MCF 10A (cell line): ENCODE measurements around the gene PPP2R2C. TPM values are rescaled to one million over a fixed set of nuclear protein-coding genes. Genes with fewer than 3 reads are reported as not detected.

Experiments
- BruUV-seq: library from RNA; stranded (reverse); fragments of 400-500 nt; replicated peaks from 2 replicates; lab custom pipeline; 2021; lab: Mats Ljungman, UMichigan
- CTCF ChIA-PET: fragments of 300-600 bp; sonication (Branson Sonifier 250); formaldehyde crosslinking; extraction: SDS; loops from one replicate; lab custom pipeline; 2021; ENCODE audit warnings: antibody characterized with exemption, inconsistent platforms; lab: Yijun Ruan, JAX
- POLR2A ChIA-PET: fragments of 300-600, 350-650 bp; sonication (Branson Sonifier 250); formaldehyde crosslinking; extraction: SDS; loops from one replicate; lab custom pipeline; 2020; ENCODE audit warnings: antibody characterized with exemption, inconsistent platforms; lab: Yijun Ruan, JAX
- DNase-seq: peaks from one replicate; pipeline ENCODE4 v3.0.0-alpha.2; 2018; ENCODE audit not compliant: unreplicated experiment
- H3K27ac Mint-ChIP-seq: one replicate; pipeline ENCODE4 v1.8.0; 2022; ENCODE audit warnings: mild to moderate bottlenecking, low read depth, mixed read lengths; ENCODE audit not compliant: unreplicated experiment
- H3K27me3 Mint-ChIP-seq: one replicate; pipeline ENCODE4 v1.8.0; 2022; ENCODE audit warnings: mixed read lengths; ENCODE audit not compliant: insufficient read depth, unreplicated experiment
- H3K36me3 Mint-ChIP-seq: one replicate; pipeline ENCODE4 v1.8.0; 2022; ENCODE audit warnings: mild to moderate bottlenecking, moderate library complexity, mixed read lengths; ENCODE audit not compliant: insufficient read depth, unreplicated experiment
- H3K4me1 Mint-ChIP-seq: one replicate; pipeline ENCODE4 v1.8.0; 2022; ENCODE audit warnings: mixed read lengths; ENCODE audit not compliant: insufficient read depth, unreplicated experiment
- H3K4me3 Mint-ChIP-seq: one replicate; pipeline ENCODE4 v1.8.0; 2022; ENCODE audit warnings: mild to moderate bottlenecking, moderate library complexity, mixed read lengths; ENCODE audit not compliant: unreplicated experiment
- H3K9me3 Mint-ChIP-seq: one replicate; pipeline ENCODE4 v1.8.0; 2022; ENCODE audit warnings: mixed read lengths; ENCODE audit not compliant: unreplicated experiment
- CTCF ChIP-seq: fragments of 200-600 bp; IDR thresholded peaks from one replicate; pipeline ENCODE4 v1.8.0; 2022; ENCODE audit warnings: antibody characterized with exemption, mild to moderate bottlenecking; ENCODE audit not compliant: unreplicated experiment
- intact Hi-C: fragments of 100-400 bp; cut with micrococcal nuclease; formaldehyde crosslinking; loops from 2 replicates; pipeline ENCODE4 v1.14.1; 2022
- total RNA-seq: library from RNA; stranded (reverse); gene quantifications from 2 replicates; pipeline ENCODE4 v1.2.3, GENCODE V29; 2022

PPP2R2C gene
- total RNA-seq, 1 experiment from 2014 or later: 3.6 TPM

- H3K27me3 Mint-ChIP-seq: no peaks in the 10 kb centered on the region
- ChIA-PET CTCF (no interaction called here), POLR2A (no interaction called here)
- no peaks in the 10 kb centered on the region for H3K4me1 Mint-ChIP-seq
- H3K36me3 Mint-ChIP-seq: peaks cover 6% of the 10 kb centered on the region
- no peak overlapping the region for H3K27ac Mint-ChIP-seq
- TF ChIP-seq CTCF: no peak
- H3K4me3 Mint-ChIP-seq: no peak overlapping the region
- no peak for DNase-seq
- BruUV-seq: no TSS peak
- intact Hi-C loops: no loop called here
- H3K9me3 Mint-ChIP-seq: no peaks in the 10 kb centered on the region
Measured at GRCh38 chr4:6403400-6403685, 69.1 kb downstream of the PPP2R2C start.

- H3K27ac Mint-ChIP-seq: no peak overlapping the region
- no peaks in the 10 kb centered on the region for H3K4me1 Mint-ChIP-seq
- H3K4me3 Mint-ChIP-seq: no peak overlapping the region
- intact Hi-C loops: no loop called here
- TF ChIP-seq CTCF: no peak
- no peaks in the 10 kb centered on the region for H3K9me3 Mint-ChIP-seq
- BruUV-seq: no TSS peak
- CTCF ChIA-PET: no interaction called here
- H3K36me3 Mint-ChIP-seq: peaks cover 6% of the 10 kb centered on the region
- H3K27me3 Mint-ChIP-seq: no peaks in the 10 kb centered on the region
- POLR2A ChIA-PET: interaction anchor here (0.6 kb wide), 1 partner anchor 328 kb away, joined by 4 read pairs; no protein-coding TSS in a partner anchor
- no peak for DNase-seq
Measured at GRCh38 chr4:6402566-6403399, 69.6 kb downstream of the PPP2R2C start.

- no peak for TF ChIP-seq CTCF
- Mint-ChIP-seq H3K4me1 (no peaks in the 10 kb centered on the region), H3K27ac (no peak overlapping the region), H3K4me3 (no peak overlapping the region), H3K36me3 (peaks cover 4% of the 10 kb centered on the region), H3K27me3 (no peaks in the 10 kb centered on the region), H3K9me3 (no peaks in the 10 kb centered on the region)
- no peak for DNase-seq
- BruUV-seq: no TSS peak
- POLR2A ChIA-PET: no interaction called here
- intact Hi-C loops: no loop called here
- CTCF ChIA-PET: interaction anchor here (2.2 kb wide), 1 partner anchor 145 kb away, joined by 6 read pairs; no protein-coding TSS in a partner anchor
Measured at GRCh38 chr4:6401797-6402196, 70.6 kb downstream of the PPP2R2C start.

- Mint-ChIP-seq H3K36me3 (no peaks in the 10 kb centered on the region), H3K4me1 (peaks cover 5% of the 10 kb centered on the region), H3K9me3 (no peaks in the 10 kb centered on the region), H3K27me3 (no peaks in the 10 kb centered on the region), H3K4me3 (no peak overlapping the region), H3K27ac (no peak overlapping the region)
- ChIA-PET CTCF (no interaction called here), POLR2A (no interaction called here)
- intact Hi-C loops: no loop called here
- BruUV-seq: no TSS peak
- no peak for TF ChIP-seq CTCF
- no peak for DNase-seq
Measured at GRCh38 chr4:6396696-6397236, 75.6 kb downstream of the PPP2R2C start.
